ENCODE results near the gene SPINT1.

Gene SPINT1

DNA sequence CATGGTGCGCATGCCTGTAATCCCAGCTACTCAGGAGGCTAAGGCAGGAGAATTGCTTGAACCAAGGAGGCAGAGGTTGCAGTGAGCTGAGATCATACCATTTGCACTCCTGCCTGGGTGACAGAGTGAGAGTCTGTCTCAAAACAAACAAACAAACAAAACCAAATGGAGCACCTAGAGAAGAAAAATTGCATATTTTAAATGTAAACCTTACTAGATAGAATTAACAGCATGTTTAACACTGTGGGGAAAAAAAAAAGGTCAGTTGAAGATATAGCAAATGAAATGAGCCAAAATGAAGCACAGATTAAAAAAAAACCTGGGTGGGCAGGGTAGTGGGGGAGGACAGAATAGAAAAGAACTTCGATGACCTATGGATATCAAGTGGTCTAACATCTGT is 22.7 kb upstream of the SPINT1 start:
- TF ChIP-seq, protein P1, sequence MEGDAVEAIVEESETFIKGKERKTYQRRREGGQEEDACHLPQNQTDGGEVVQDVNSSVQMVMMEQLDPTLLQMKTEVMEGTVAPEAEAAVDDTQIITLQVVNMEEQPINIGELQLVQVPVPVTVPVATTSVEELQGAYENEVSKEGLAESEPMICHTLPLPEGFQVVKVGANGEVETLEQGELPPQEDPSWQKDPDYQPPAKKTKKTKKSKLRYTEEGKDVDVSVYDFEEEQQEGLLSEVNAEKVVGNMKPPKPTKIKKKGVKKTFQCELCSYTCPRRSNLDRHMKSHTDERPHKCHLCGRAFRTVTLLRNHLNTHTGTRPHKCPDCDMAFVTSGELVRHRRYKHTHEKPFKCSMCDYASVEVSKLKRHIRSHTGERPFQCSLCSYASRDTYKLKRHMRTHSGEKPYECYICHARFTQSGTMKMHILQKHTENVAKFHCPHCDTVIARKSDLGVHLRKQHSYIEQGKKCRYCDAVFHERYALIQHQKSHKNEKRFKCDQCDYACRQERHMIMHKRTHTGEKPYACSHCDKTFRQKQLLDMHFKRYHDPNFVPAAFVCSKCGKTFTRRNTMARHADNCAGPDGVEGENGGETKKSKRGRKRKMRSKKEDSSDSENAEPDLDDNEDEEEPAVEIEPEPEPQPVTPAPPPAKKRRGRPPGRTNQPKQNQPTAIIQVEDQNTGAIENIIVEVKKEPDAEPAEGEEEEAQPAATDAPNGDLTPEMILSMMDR (IDR thresholded peaks at IDR 0.05; ENCODE audit: low read depth, low read length): no peak
- DNase-seq (ENCODE audit: extremely low read depth, low read depth): no peak

DNA sequence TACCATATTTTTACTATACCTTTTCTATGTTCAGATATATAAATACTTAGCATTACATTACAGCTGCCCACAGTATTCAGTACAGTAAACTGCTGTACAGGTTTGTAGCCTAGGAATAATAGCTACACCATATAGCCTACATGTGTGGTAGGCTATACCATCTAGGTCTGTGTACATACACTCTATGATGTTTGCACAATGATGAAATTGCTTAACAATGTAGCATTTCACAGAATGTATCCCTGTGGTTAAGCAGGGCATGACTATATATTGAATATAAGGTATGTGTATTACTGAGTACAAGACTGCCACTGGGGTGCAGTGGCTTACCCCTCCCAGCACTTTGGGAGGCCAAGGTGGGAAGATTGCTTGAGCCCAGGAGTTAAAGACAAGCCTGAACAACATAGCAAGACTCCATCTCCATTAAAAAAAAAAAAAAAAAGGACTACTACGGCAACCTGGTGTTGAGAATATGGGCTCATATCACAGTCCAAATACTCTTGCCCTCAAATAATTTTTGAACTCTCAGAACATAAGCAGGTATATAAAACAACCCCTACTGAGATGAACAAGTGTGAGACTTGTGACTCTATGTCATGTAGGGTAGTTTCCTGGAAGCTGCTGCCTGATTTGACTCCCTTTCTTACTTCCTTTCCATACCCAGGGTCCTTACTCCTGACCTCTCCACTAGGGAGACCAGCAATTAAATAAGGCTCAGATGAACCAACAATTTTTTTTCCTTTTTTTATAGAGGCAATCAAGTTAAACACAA is 20.1 kb upstream of the SPINT1 start:
- TF ChIP-seq, protein P1 (IDR thresholded peaks at IDR 0.05; ENCODE audit: low read depth, low read length): no peak
- no peak for DNase-seq (ENCODE audit: extremely low read depth, low read depth)

DNA sequence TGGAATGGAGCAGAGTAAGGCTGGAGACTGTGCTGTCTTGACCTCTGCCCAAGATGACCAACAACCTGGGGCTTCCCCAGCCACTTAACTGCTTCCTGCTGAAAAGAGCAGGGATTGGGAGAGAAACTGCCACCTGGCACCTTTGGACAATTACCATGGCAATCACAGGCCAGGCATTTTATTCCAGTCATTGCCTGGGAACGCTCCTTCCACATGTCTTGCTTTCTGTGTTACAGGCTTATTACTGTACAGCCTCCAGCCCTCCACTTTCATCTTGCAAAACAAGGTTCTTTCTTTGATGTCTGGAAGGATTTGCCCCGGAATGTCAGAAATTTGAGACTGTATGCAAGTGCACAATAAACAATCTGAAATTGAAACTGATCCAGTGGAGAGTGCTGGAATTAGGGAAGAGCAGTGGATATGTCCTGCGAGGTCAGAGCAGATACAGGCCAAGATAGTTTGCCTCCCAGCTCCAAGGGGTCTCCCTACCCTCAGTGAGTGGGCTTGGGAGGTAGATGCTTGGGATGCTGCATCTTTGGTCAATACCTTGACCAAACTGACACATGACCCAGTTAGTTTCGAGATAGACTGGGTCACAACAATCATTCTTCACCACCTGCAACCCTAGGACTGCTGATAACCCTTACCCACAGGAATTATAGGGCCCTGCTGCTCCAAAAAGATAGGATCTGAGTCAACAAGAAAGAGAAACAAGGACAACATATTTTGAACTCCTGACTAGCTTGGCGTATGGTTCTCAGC is 18.0 kb upstream of the SPINT1 start:
- DNase-seq (ENCODE audit: extremely low read depth, low read depth): peak; percentile 15
- TF ChIP-seq, protein P1 (IDR thresholded peaks at IDR 0.05; ENCODE audit: low read depth, low read length): no peak

DNA sequence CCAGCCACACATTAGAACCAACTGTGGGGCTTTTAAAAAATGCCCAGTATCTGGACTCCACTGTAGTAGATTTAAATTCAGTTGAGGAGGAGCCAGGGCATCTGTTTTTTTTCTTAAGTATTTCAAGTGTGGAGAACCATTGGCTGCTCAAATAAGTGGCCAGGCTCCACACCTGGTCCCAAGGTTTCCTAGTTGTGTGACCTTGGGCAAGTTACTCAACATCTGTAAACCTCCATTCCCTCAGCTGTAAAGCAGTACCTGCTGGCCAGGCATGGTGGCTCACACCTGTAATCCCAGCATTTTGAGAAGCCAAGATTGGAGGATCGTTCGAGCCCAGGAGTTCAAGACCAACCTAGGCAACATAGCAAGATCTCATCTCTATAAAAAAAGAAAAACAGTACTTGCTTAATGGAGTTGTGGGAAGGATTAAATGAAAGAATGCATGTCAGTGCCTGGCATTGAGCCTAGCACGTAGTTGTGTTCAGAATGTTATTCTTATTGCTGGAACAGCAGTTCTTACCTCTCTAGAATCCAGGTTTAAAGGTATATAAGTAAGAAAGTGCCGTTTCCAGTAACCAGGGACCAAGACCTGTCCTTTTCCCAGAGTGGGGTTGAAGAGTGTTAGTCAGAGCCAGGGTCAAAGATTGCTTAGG is 17.3 kb upstream of the SPINT1 start:
- no peak for DNase-seq (ENCODE audit: extremely low read depth, low read depth)
- TF ChIP-seq, protein P1 (IDR thresholded peaks at IDR 0.05; ENCODE audit: low read depth, low read length): no peak

DNA sequence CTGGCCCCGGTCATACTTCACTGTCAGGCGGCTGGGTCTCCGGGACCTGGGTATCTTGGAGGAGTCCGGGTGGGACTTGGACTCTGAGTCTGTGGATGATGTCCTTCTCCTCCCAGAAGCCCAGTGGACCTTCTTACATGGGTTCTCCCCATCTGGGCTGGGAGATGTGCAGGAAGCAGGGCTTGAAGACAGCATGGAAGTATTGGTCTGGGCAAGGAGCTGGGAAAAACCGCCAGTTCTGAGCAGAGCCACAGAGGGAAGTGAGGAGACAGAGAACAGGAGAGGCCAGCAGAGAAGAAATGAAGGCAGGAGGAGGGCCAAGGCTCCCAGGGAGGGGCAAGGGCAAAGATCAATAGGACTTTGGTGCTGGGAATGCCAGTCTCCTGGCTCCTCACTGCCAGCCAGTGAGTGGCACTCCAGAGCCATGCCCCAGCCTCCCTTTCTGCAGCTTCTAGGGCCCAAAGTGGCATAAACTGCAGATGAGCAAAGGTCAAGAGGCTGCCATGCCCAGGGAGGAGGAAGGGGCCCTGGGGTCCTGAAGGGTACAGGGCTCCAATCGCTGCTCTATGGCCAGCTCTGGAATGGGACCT is 15.3 kb upstream of the SPINT1 start, which contains the start of gene PPP1R14D:
PPP1R14D (minus strand) TSS at position 262 of the 590 bp plus-strand sequence; CDS start at position 195, 67 bp downstream.
- no peak for DNase-seq (ENCODE audit: extremely low read depth, low read depth)
- TF ChIP-seq, protein P1 (IDR thresholded peaks at IDR 0.05; ENCODE audit: low read depth, low read length): no peak

DNA sequence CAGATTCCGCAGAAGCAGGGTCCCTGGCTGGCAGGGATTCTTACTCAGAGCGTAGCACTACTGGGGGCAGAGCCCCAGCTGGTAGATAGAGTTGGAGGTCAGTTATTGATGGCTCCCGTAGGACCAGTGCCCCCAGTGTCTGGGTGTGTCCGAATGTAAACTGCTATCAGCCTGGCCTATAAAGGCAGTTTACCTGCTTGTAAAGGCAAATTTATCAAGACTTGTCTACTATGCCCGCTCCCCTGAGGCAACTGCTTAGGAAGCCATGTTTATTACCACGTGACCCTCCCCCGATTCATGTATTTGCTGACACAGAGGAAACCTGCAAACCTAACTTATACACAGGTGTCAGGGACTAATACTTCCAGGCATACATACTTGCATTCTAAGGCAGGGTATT is 14.7 kb upstream of the SPINT1 start:
- TF ChIP-seq, protein P1 (IDR thresholded peaks at IDR 0.05; ENCODE audit: low read depth, low read length): no peak
- no peak for DNase-seq (ENCODE audit: extremely low read depth, low read depth)

All from AG09319 (cell line).